Muscle layer of duodenum (tissue), 2 donors: Measurements from ENCODE around the gene DGKI.

Experiments used
- H3K27ac ChIP-seq: one replicate; pipeline ENCODE4 v1.7.0; 2013; ENCODE audit warnings: mild to moderate bottlenecking, low read length
- H3K27me3 ChIP-seq: one replicate; pipeline ENCODE4 v1.7.0; 2013; ENCODE audit warnings: low read depth, mild to moderate bottlenecking, control low read depth, low read length
- H3K36me3 ChIP-seq, 2 donors: one replicate each; pipeline ENCODE4 v1.7.0; 2013; ENCODE audit warnings: low read length in 2 of 2, control low read depth in 1 of 2, mild to moderate bottlenecking in 1 of 2; ENCODE audit not compliant: insufficient read depth in 2 of 2, control insufficient read depth in 1 of 2
- H3K4me1 ChIP-seq, 2 donors: one replicate each; pipeline ENCODE4 v1.7.0; 2013; ENCODE audit warnings: low read length in 2 of 2, mild to moderate bottlenecking in 2 of 2, control low read depth in 1 of 2, moderate library complexity in 1 of 2; ENCODE audit not compliant: insufficient read depth in 2 of 2, control insufficient read depth in 1 of 2
- H3K4me3 ChIP-seq, 2 donors: one replicate each; pipeline ENCODE4 v1.7.0; 2013; ENCODE audit warnings: low read length in 2 of 2, low read depth in 1 of 2, mild to moderate bottlenecking in 1 of 2
- H3K9me3 ChIP-seq, 2 donors: one replicate each; pipeline ENCODE4 v1.7.0; 2013; ENCODE audit warnings: low read length in 2 of 2, control low read depth in 1 of 2, mild to moderate bottlenecking in 1 of 2; ENCODE audit not compliant: control insufficient read depth in 1 of 2
- donor health status: healthy.

The DGKI gene

DNA sequence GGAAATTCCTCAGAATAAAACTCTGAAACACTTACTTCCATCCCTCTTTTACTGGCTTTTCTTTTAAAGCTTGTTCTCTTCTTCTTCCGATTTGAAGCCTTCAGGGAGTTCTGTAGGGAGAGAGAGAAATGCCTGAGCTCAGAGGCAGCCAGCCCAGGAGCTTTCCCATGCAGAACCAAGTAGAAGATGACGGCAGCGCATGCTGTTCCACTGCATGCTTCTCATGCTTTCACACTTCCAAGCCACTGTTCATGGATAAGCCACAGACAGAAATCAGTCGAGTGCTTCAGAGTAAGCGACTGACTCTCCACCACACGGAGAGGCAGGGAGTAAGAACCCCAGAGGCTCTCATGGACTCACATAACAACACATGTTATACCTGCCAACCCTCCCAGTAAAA lies 237.3 kb downstream of the DGKI start:
- no peaks in the 10 kb centered on the region for H3K9me3 ChIP-seq
- H3K4me1 ChIP-seq: no peaks in the 10 kb centered on the region
- no peak overlapping the region for H3K27ac ChIP-seq
- H3K27me3 ChIP-seq: no peaks in the 10 kb centered on the region
- no peaks in the 10 kb centered on the region for H3K36me3 ChIP-seq
- H3K4me3 ChIP-seq: no peak overlapping the region

DNA sequence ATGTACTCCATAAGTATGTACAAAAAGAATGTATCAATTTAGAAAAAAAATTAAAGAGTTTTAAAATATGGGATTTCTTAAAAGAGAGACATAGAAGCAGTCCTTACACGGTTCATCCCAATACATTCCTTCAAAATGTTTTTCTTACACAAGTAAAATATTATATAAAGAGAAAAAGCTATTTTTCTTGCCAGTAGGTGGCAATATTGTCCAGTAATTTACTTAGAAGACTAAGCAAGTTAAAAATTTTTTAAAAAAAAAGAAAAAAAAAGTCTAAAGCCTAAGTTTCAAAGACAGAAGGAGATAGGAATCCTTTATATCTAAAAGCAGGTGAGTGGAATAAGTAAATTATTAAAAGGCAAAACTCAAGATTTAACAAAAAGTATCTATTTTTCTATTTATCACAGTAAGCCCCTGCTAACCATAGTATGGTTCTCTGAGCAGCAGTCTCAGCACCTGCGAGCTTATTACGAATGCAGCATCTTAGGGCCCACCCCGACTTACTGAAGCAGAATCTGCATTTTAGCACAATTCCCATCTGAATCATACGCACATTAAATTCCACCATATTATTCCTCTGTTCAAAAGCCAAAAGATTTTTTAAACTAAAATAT lies 240.6 kb downstream of the DGKI start:
- no peaks in the 10 kb centered on the region for H3K27me3 ChIP-seq
- no peaks in the 10 kb centered on the region for H3K9me3 ChIP-seq
- no peak overlapping the region for H3K27ac ChIP-seq

DNA sequence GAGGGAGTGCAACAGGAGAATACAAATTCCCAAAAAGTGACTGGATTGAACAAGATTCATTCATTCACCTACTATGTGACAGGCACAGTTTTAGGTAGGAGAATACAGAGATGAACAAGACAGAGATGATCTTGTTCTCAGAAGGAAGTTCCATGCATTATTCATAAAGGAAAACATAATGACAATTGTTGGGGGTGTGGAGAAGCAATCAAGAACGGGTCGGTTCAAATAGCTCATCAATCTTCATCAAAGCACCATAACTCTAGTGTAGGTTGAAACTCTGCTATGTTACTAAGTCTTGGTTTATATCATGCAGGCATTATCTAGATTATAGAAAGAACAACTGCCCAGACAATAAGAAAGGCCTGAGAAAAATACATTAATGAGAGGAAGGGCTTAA lies 243.7 kb downstream of the DGKI start:
- Histone ChIP-seq H3K36me3 (no peaks in the 10 kb centered on the region), H3K4me1 (no peaks in the 10 kb centered on the region), H3K27me3 (no peaks in the 10 kb centered on the region), H3K9me3 (no peaks in the 10 kb centered on the region), H3K4me3 (no peak overlapping the region), H3K27ac (no peak overlapping the region)

More for the DNA sequence above, 240.6 kb downstream of the DGKI start:
- Histone ChIP-seq H3K4me1 (no peaks in the 10 kb centered on the region), H3K4me3 (no peak overlapping the region), H3K36me3 (no peaks in the 10 kb centered on the region)

DNA sequence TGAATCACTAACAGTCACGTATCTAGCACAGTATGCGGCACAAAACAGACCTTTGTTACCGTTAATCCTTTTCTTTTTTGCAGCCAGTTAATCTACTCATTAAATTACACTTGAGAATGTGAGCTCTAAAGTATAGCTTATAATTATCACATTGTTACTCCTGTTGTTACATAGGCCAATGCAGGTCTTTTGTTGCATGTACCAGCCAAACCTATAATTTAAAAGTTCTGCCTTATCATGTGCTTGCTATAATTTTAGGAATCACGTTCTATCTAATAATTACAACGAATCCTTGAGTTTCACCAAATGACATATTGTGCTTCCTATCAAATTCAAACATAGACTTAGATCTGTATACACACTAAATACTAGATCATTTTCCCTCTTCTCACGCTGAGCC lies 245.1 kb downstream of the DGKI start:
- H3K36me3 ChIP-seq: no peaks in the 10 kb centered on the region
- no peak overlapping the region for H3K4me3 ChIP-seq
- no peaks in the 10 kb centered on the region for H3K27me3 ChIP-seq
- no peaks in the 10 kb centered on the region for H3K4me1 ChIP-seq
- H3K9me3 ChIP-seq: no peaks in the 10 kb centered on the region
- H3K27ac ChIP-seq: no peak overlapping the region

DNA sequence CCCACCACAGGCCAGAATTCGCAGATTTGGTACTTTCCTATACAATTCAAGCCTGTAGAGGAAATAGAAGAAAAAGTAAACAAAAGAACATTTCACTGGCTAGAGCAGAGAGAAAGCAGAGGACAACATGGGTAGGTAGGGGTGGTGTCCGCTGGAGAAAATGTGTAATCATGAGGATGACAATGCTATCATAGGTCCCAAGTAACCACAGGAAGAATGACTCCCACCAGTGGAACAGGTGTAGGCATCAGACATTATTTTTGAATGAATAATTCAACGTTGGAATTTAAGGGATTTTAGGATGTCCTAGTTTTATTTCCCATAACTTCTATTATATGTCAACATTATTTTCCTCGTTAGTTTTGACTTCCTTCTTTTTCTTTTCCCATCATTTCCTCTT lies 248.9 kb downstream of the DGKI start:
- H3K4me1 ChIP-seq: no peaks in the 10 kb centered on the region
- H3K9me3 ChIP-seq: no peaks in the 10 kb centered on the region
- H3K27ac ChIP-seq: no peak overlapping the region
- no peak overlapping the region for H3K4me3 ChIP-seq
- H3K36me3 ChIP-seq: no peaks in the 10 kb centered on the region
- H3K27me3 ChIP-seq: no peaks in the 10 kb centered on the region

DNA sequence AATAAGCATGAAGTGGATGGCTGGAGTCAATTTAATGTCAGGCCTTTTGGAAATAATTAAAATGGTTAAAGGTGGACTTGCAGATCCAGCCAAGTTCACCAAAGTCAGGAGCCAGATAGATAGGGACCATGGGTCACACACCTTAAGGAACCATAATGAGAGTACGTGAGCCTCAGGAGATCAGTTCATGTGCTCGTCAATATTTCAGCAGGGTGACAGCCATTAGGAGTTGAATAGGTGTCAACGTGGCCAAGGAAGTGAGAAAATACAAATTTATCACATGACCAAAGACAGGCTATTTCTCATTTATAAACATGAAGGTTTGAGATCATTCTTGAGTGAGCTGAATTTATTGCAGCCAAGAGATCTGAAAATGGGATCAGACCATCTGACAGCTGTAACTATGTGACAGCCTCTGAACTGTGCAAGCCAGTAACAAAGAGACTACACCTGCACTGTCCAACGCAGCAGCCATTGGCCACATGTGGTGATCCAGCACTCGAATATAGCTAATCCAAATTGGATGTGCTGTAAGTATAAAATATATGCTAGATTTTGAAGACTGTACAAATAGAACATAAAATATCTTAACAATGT lies 253.6 kb downstream of the DGKI start:
- no peak overlapping the region for H3K27ac ChIP-seq
- H3K9me3 ChIP-seq: no peaks in the 10 kb centered on the region
- H3K36me3 ChIP-seq: no peaks in the 10 kb centered on the region
- no peaks in the 10 kb centered on the region for H3K27me3 ChIP-seq
- H3K4me3 ChIP-seq: no peak overlapping the region
- peaks cover 0 to 5% of the 10 kb centered on the region in 2 donors for H3K4me1 ChIP-seq

DNA sequence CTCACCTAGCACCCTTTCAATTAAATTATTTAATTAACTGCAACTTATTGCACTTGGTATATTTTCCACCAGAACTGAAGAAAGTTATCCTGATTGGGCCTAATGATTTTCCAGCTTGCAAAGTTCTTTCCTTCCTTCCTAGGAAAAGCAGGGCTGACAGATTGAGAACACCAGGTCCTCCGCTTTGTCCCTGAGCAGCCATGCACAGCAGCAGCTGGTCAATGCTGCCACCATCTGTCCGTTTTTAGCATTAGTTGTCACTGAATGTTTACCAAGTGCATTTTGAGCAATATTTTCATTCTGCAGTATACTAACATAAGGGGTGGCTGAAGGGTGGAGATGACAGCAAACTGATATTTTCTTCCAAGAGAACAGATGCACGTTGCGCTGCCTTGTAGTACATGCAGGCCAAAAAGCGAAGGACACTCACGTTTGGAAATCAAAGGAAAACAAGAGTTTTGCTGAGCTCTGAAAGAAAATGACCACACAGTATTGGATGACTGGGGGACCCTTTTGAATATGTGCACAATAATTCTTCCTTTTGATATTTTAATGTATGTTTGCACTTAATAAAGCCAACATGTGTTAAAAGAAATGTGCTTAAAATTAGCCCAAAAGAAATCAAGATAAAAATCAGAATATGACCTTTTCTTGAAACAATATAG lies 254.4 kb downstream of the DGKI start:
- no peaks in the 10 kb centered on the region for H3K9me3 ChIP-seq
- H3K4me1 ChIP-seq: peaks cover 0 to 5% of the 10 kb centered on the region in 2 donors
- no peaks in the 10 kb centered on the region for H3K27me3 ChIP-seq
- no peak overlapping the region for H3K27ac ChIP-seq
- H3K4me3 ChIP-seq: no peak overlapping the region
- no peaks in the 10 kb centered on the region for H3K36me3 ChIP-seq

DNA sequence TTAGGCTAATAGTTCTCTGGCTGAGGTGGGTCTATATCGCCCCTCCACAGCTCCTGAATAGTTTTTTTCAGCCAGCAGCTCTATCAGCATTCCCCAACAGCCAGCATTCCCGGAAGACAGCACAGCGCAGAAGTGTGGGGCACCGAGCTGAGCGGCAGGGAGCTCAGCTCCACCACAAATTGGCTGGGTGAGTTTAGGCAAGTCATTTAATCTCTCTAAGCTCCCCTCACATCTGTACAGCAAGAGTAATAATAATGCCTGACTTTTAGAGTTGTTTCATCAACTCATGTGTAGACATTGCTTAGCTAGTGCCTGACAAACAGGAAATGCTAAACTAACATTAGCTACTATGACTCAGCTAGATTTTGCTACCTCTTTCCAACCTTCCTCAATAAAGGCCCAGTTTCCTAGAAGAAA lies 255.3 kb downstream of the DGKI start:
- no peak overlapping the region for H3K4me3 ChIP-seq
- H3K27ac ChIP-seq: no peak overlapping the region
- no peaks in the 10 kb centered on the region for H3K36me3 ChIP-seq
- peaks cover 0 to 5% of the 10 kb centered on the region in 2 donors for H3K4me1 ChIP-seq
- H3K27me3 ChIP-seq: no peaks in the 10 kb centered on the region
- H3K9me3 ChIP-seq: no peaks in the 10 kb centered on the region

DNA sequence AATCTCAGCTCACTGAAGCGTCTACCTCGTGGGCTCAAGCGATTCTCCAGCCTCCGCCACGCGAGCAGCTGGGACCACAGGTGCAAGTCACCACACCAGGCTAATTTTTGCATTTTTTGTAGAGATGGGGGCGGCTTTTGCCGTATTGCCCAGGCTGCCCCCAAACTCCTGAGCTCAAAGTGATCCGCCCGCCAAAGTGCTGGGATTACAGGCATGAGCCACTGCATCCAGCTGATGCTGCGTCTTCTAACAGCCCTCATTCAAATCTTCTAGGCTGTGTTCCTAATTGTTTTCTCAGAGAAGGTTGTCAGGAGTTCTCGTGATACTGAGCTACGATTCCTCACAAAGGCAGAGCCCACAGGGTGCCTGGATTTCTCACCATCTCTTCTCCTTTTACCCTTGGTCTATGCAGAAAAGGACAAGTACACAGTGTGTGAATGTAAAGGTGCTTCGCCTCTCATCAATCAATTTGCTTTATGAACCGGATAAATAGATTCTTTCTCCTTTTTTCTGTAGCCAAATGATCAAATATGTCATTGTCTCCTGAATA lies 255.9 kb downstream of the DGKI start:
- Histone ChIP-seq H3K9me3 (no peaks in the 10 kb centered on the region), H3K27ac (no peak overlapping the region), H3K27me3 (no peaks in the 10 kb centered on the region), H3K36me3 (no peaks in the 10 kb centered on the region), H3K4me1 (peaks cover 0 to 5% of the 10 kb centered on the region in 2 donors), H3K4me3 (no peak overlapping the region)

DNA sequence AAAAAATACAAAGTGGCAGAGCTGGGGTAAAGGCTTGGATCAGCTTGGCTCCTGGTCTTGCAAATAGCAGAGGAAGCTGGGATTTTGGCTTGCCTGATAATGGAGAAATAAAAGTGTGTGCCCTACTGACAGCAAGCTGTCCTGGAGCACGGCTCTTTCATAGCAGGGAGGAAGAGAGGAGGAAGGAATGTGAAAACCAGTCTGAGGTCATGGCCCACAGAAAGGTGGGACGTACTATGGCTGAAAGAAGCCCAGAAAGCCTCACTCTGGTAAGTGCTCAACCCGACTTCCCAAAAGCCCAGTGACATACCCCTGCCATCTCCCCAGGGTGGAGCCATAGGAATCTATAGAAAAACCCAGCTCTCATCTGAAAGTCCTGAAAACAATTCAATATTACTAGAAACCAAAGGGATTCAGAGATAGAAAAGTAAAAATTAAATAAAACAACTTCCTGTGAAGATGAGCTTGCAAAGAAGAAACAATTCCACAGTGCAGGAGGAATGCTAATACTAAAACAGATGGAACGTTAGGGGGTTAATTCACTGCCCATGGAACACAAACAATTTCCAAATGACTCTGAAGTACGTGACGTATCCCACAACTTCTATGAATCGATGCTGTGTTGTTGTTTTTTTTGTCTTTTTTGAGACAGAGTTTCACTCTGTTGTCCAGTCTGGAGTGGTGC lies 256.6 kb downstream of the DGKI start:
- no peaks in the 10 kb centered on the region for H3K27me3 ChIP-seq
- no peaks in the 10 kb centered on the region for H3K9me3 ChIP-seq
- no peak overlapping the region for H3K27ac ChIP-seq
- H3K4me1 ChIP-seq: peaks cover 0 to 5% of the 10 kb centered on the region in 2 donors
- no peak overlapping the region for H3K4me3 ChIP-seq
- no peaks in the 10 kb centered on the region for H3K36me3 ChIP-seq

DNA sequence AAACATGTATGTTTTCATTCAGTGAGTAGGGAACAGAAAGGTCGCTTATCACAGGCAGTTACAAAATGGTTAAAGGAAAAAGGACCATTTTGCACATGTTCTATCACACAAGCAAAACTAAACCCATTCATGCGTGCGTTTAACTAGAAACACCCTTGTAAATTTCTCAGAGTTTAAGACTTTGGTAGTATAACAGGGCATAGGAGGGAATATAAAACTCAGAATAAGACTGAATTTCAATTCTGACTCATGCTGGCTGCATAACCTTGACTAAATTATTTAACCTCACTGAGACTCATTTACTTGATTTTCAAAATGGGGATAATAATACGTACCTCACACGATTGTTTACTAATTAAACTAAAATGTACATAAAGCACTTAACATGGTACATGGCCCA lies 259.4 kb downstream of the DGKI start:
- Histone ChIP-seq H3K4me1 (peaks cover 0 to 5% of the 10 kb centered on the region in 2 donors), H3K9me3 (no peaks in the 10 kb centered on the region), H3K27me3 (no peaks in the 10 kb centered on the region), H3K36me3 (no peaks in the 10 kb centered on the region), H3K27ac (no peak overlapping the region), H3K4me3 (no peak overlapping the region)
